HG03135 (cell line): ENCODE data around the gene SLC48A1.

Source experiments
- ATAC-seq: cut with Tn5 transposase; IDR thresholded peaks from one replicate; pipeline ENCODE4 v1.9.1; 2021; ENCODE audit warnings: mild to moderate bottlenecking, moderate library complexity; ENCODE audit not compliant: unreplicated experiment

The SLC48A1 gene

GRCh38 chr12:47789712-47790489 is 16.9 kb downstream of the SLC48A1 start:
- ATAC-seq: no peak

- no peak for ATAC-seq
These were observed 17.8 kb downstream of the SLC48A1 start for GRCh38 chr12:47790676-47791350.

DNA sequence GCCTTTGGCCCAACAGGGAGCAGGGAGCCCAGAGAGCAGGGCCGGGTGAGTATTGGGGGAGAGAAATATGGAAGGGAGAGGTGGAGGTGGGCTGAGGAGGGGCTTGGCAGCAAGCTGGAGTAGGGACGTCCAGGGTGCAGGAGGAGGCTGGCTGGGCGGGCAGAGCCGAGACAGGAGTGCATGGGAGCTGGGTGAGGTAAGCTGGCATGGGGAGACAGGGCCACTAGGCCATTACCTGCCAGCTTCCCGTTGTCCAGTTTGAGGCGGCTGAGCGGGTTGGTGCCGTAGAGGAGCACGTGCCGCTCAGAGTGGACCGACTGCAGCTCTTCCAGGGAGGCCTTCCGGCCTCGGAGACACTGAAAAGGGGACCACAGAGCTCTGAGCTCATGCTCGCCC is 18.3 kb downstream of the SLC48A1 start:
- no peak for ATAC-seq

GRCh38 chr12:47791874-47792273 is 18.8 kb downstream of the SLC48A1 start:
- no peak for ATAC-seq

DNA sequence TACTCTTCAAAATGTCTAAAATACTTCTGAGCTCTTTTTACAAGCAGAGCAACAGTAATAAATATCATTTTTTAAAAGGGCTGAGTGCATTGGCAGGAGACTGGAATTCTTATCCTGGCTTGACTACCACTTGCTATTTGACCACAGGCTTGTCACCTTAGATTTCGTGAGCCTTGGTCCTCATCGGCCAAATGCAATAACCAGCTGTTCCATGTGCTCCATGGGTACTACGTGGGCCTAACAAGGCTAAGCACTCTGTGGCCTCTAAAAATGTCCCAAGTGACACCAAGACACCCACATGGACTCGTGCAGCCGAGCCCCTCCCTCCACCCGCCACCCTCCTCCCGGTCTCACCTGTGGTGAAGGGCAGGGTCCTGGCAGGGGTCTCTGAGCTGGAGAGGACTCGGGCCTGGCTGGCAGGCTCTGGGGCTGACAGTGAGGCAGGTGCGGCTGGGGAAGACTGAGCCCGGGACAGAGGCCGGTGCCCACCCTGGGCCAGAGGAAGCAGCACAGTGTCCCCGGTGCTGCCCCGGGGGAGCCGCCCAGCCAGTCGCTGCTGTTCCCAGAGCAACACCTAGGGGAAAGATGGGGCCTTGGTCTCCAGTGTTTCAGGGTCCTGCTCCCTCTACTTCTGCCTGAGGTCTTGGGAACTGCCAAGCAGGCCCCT is 20.1 kb downstream of the SLC48A1 start:
- no peak for ATAC-seq

GRCh38 chr12:47794679-47795078 is 21.6 kb downstream of the SLC48A1 start:
- ATAC-seq: no peak

DNA sequence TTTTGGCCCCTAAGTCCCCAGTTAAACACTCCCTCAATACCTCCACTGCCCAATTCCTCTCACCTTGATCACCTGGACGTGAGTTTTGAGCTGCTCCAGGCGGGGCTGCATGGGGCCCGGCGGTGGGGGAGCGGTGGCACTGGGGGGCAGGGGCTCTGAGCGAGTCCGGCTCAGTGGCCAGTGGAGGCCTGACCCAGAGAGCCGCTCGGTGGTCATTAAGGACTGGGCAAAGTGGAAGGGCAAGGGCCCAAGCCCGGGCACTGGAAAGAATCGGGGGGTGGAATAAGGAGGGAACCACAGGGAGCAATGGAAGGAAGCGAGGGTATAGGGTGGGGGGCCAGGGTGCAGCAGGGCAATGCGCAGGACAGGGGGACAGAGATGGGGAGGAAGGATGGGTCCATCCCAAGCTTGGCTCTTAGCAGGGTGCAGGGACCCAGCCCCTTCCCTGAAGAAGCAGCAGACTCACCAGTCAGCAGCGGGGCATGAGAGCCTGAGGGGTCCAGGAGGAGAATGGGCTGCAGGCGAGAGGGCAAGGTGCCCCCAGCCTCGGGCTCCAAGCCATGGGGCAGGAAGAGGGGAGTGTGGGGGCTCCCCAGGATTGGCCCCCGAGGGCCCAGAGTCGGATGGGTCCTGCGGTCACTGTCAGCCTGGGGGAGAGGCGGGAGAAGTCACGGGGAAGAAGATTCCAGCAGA is 22.2 kb downstream of the SLC48A1 start:
- no peak for ATAC-seq

DNA sequence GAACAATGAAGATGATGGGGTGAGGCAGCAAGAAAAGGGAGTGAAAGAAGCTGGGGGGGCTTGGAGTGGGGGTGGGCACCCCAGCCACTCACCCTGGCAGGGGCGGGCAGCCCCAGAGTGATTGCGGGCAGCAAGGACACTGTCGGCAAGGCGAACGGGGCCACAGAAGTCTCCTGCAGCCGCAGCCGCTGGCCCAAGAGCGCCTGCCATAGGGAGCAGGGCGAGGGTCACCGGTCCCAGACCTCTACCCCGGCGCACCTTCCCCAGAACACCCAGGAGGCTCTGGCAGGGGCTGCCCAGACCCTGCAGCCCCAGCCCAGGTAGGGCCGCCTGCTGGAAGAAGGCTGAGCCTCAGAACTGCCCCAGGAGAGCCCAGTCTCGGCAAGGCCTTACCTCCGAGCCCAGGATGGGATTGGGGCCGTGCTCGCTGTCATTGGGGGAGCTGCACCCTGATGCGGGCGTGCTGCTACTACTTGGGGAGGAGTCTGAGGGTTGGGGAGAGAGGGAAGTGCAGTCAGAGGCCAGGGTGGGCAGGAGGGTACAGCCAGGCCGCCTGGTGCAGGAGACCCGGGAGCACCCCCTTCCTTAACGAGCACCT is 22.9 kb downstream of the SLC48A1 start:
- no peak for ATAC-seq

GRCh38 chr12:47797441-47797840 is 24.4 kb downstream of the SLC48A1 start:
- no peak for ATAC-seq

GRCh38 chr12:47798382-47798948 is 25.4 kb downstream of the SLC48A1 start:
- no peak for ATAC-seq

DNA sequence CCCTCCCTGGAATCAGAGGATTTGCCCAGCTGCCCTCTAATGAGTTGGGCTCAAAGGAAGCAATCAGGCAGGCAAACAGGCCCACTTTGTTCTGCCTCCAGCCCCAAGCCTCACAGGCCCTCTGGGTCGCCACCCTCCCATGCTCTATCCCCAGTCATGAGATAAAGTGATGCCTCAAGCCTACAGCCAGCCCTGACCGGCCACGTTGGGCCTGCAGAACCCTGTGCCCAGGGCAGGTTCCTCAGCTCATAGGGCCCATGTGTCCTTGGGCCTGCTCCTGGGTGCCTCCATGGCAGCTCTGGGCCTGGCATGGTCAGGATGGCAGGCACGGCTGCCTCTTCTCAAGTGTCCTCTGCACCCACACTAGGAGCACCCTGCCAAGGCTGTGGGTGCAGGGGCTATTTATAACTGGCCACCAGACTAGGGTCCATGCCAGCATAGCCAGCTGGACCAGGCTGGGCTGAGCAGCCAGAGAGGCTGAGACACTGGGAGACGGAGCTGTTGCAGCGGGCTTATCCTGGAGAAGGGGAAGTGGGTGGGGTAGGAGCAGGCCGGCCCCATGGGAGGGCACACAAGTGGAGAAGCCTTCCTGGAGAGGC is 26.4 kb downstream of the SLC48A1 start:
- no peak for ATAC-seq

DNA sequence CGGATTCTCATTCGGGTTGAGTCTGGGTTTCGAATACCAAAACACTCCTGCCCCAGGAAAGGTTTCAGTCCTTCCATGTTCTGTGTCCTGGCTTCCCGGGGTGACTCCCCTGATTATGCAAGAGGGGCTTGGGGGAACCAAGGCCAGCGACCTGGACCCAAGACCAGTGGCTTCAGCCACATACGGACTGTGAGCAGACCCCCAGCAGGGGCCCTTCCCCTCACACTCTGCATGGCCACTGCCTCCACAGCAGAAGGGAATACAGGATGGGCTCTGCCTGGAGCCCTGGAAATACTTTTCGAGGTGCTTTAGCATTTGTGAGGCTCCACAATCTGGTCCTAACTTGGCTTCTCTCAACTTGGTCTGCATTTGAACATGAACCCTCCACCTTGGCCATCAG is 27.5 kb downstream of the SLC48A1 start:
- ATAC-seq: no peak

DNA sequence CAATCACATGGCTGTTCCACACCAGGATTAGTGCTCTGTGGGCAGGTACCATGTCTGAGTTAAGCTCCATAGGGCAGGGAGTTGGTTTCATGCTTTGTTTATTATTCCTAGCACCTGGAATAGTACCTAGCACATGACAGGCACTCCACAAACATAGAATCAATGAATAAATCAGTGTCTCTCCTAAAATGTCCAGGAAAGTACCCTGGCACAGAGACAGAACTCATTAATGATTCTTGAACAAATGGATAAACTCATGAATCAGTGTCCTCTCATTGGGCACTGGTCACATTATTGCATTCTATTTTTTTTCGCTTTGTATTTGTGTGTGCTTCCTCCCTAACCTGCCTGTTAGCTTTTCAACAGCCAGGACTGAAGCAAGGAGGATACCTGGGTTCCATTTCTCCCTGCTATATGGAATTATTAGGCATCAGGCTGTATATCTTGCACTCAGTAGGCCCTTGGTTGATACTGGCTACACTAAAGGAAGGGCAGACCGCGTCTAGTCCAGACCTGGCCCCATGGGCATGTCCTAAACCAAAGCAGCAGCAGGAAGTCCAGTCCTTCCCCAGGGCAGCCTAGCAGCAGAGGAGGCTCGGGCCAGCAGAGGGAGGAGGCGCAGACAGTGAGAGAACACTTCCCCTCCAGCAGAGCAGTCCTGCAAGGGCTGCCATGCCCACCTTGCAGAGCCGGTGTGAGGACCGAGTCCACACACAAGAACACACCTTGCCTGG is 28.3 kb downstream of the SLC48A1 start:
- ATAC-seq: no peak

DNA sequence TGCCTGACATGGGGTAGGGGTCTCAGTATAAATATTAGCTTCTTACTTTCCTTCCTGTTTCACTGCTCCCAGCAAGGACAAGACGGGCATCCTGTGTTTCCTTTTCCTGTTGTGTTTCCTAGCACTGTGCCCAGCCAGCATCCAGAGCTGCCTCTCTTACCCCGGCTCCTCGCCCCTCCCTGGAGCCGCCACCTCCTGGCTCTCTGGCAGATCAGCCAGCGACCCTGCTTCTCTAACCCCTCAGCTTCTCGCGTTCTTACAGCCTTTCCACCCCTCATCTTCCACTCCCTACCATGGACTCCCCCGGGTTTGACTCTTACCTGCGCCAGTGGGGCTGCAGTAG is 28.8 kb downstream of the SLC48A1 start:
- no peak for ATAC-seq

- ATAC-seq: no peak
These were observed 29.3 kb downstream of the SLC48A1 start for GRCh38 chr12:47802312-47802711.

- no peak for ATAC-seq
These were observed 30.3 kb downstream of the SLC48A1 start for GRCh38 chr12:47803191-47803875.

DNA sequence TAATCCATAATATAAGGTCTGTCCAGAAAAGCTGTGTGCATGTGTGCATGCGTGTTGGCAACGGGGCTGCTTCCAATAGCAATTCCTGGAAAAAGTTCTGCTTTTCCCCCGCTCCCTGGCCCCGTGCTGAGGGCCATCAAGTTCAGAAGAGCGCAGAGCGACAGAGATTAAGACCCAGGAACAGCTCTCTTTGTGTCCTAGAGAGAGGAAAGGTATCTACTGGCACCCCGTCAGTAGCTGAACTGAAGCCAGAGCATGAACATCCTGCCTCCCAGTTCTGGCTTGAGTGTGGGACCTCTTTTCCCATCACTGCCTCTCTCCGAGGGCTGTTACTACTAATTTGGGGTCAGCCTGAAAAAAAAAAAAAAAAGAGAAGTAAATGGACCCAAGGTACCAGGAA is 31.1 kb downstream of the SLC48A1 start:
- no peak for ATAC-seq

GRCh38 chr12:47805417-47805816 is 32.4 kb downstream of the SLC48A1 start:
- no peak for ATAC-seq

GRCh38 chr12:47807338-47807737 is 34.3 kb downstream of the SLC48A1 start:
- ATAC-seq: no peak
